ENCODE data around the gene FAM177A1.
"Not testable (repeated sequence)": the region's sequence is repeated elsewhere in the genome, so short reads cannot be mapped to it uniquely, and the experiment has no call there.

The FAM177A1 gene

GRCh38 chr14:35065731-35066130 lies 19.7 kb downstream of the FAM177A1 start:
- DNase-seq, result not testable (repeated sequence)

- DNase-seq, result no peak
These were observed 22.4 kb downstream of the FAM177A1 start for GRCh38 chr14:35068238-35069012.

- DNase-seq, result no peak
These were observed 26.2 kb downstream of the FAM177A1 start for GRCh38 chr14:35072226-35072625.

- no peak for DNase-seq
These were observed 27.4 kb downstream of the FAM177A1 start for GRCh38 chr14:35073486-35073885.

GRCh38 chr14:35078082-35078481 lies 32.0 kb downstream of the FAM177A1 start:
- no peak for DNase-seq

- DNase-seq, result no peak
These were observed 33.7 kb downstream of the FAM177A1 start for GRCh38 chr14:35079742-35080141.

- DNase-seq, result no peak
These were observed 37.6 kb downstream of the FAM177A1 start for GRCh38 chr14:35083530-35084150.

GRCh38 chr14:35085441-35085840 lies 39.4 kb downstream of the FAM177A1 start:
- DNase-seq, result no peak

GRCh38 chr14:35088514-35088913 lies 42.4 kb downstream of the FAM177A1 start:
- no peak for DNase-seq

GRCh38 chr14:35094645-35095044 lies 48.6 kb downstream of the FAM177A1 start:
- not testable (repeated sequence) for DNase-seq

GRCh38 chr14:35107866-35108265 lies 61.8 kb downstream of the FAM177A1 start:
- DNase-seq, result no peak

- DNase-seq, result no peak
These were observed 66.6 kb downstream of the FAM177A1 start for GRCh38 chr14:35112641-35113040.

- no peak for DNase-seq
These were observed 67.4 kb downstream of the FAM177A1 start for GRCh38 chr14:35113308-35113950.

GRCh38 chr14:35114036-35114435 lies 68.0 kb downstream of the FAM177A1 start:
- DNase-seq, result no peak

GRCh38 chr14:35116242-35116641 lies 70.2 kb downstream of the FAM177A1 start:
- no peak for DNase-seq

GRCh38 chr14:35117112-35117511 lies 71.0 kb downstream of the FAM177A1 start:
- DNase-seq, result no peak

GRCh38 chr14:35121026-35121886 lies 75.2 kb downstream of the FAM177A1 start:
- DNase-seq, result no peak

- peak; percentile 94 for DNase-seq
These were observed 76.0 kb downstream of the FAM177A1 start, which contains the start of the genes PPP2R3C and PRORP for GRCh38 chr14:35121887-35122695. Gene PPP2R3C (minus strand): TSS chr14:35121990. CDS start chr14:35121959, 31 bp downstream. Gene PRORP (plus strand): TSS chr14:35122552. CDS start chr14:35123246, 694 bp downstream.

- no peak for DNase-seq
These were observed 76.8 kb downstream of the FAM177A1 start for GRCh38 chr14:35122696-35123387.

- no peak for DNase-seq
These were observed 77.3 kb downstream of the FAM177A1 start for GRCh38 chr14:35123388-35123703.

- DNase-seq, result no peak
These were observed 78.1 kb downstream of the FAM177A1 start for GRCh38 chr14:35124127-35124526.
